Fibroblast of lung (primary cell): ENCODE data around the gene RREB1. TPM values are rescaled to one million over a fixed set of nuclear protein-coding genes. Genes with fewer than 3 reads are reported as not detected.

Experiments
- DNase-seq, 2 donors: peaks; one replicate each; pipeline versions ENCODE4 v3.0.0 to v3.0.0-alpha.2; 2010; ENCODE audit warnings: low read depth in 2 of 2
- H2AFZ ChIP-seq: 2 replicates; pipeline ENCODE4 v1.5.1; 2012; ENCODE audit warnings: low read length, control low read depth, inconsistent platforms
- H3K27ac ChIP-seq: 2 replicates; pipeline ENCODE4 v1.5.1; 2011; ENCODE audit warnings: low read length, control low read depth; ENCODE audit not compliant: insufficient read depth
- H3K27me3 ChIP-seq: 2 replicates; pipeline ENCODE4 v1.5.1; 2011; ENCODE audit warnings: mild to moderate bottlenecking, low read length; ENCODE audit not compliant: control insufficient read depth, insufficient read depth
- H3K36me3 ChIP-seq: 2 replicates; pipeline ENCODE4 v1.5.1; 2011; ENCODE audit warnings: low read length; ENCODE audit not compliant: control insufficient read depth, insufficient read depth
- H3K4me1 ChIP-seq: 2 replicates; pipeline ENCODE4 v1.5.1; 2011; ENCODE audit warnings: low read length; ENCODE audit not compliant: control insufficient read depth, insufficient read depth; ENCODE audit errors: extremely low read depth
- H3K4me2 ChIP-seq: 2 replicates; pipeline ENCODE4 v1.5.1; 2011; ENCODE audit warnings: low read length, control low read depth; ENCODE audit not compliant: insufficient read depth; ENCODE audit errors: extremely low read depth
- H3K4me3 ChIP-seq, 4 experiments: fragments of 200-600 bp in 1 of 4; sonication (generic) in 1 of 4; replicated peaks in 1 of 4; 2 replicates each; pipeline ENCODE4 v1.5.1; 2011 to 2016; ENCODE audit warnings: low read length in 4 of 4, low read depth in 3 of 4, mild to moderate bottlenecking in 3 of 4, control low read depth in 2 of 4, inconsistent platforms in 1 of 4, mixed read lengths in 1 of 4; ENCODE audit not compliant: insufficient read depth in 1 of 4; ENCODE audit errors: control extremely low read depth in 1 of 4
- H3K79me2 ChIP-seq: 2 replicates; pipeline ENCODE4 v1.5.1; 2012; ENCODE audit warnings: mild to moderate bottlenecking, low read length, inconsistent platforms; ENCODE audit not compliant: control insufficient read depth, insufficient read depth
- H3K9ac ChIP-seq: 2 replicates; pipeline ENCODE4 v1.5.1; 2011; ENCODE audit warnings: mild to moderate bottlenecking, low read length, control low read depth; ENCODE audit not compliant: insufficient read depth
- H3K9me3 ChIP-seq: 2 replicates; pipeline ENCODE4 v1.5.1; 2012; ENCODE audit warnings: low read depth, low read length; ENCODE audit not compliant: control insufficient read depth, insufficient read depth
- H4K20me1 ChIP-seq: 2 replicates; pipeline ENCODE4 v1.5.1; 2011; ENCODE audit warnings: low read length; ENCODE audit not compliant: control insufficient read depth, insufficient read depth; ENCODE audit errors: extremely low read depth
- CTCF ChIP-seq, 2 donors: IDR thresholded peaks in 1 of 2; conservative IDR thresholded peaks in 1 of 2; 1 replicate in 1 of 2; 2 replicates in 1 of 2; pipeline ENCODE4 v1.5.1; 2011 to 2012; ENCODE audit warnings: low read length in 2 of 2, control low read depth in 1 of 2, inconsistent platforms in 1 of 2, low read depth in 1 of 2, mild to moderate bottlenecking in 1 of 2
- EZH2 ChIP-seq: IDR thresholded peaks from 2 replicates; pipeline ENCODE4 v1.5.1; 2012; ENCODE audit warnings: low read length, control low read depth, mild to moderate bottlenecking; ENCODE audit errors: missing control alignments
- polyA plus RNA-seq, 2 donors: library from polyadenylated mRNA; depleted of rRNA in 1 of 2; stranded (reverse) in 1 of 2; unstranded in 1 of 2; fragments of >200 nt; gene quantifications; 2 replicates each; pipeline ENCODE4 v1.2.1, GENCODE V29; 2011 to 2012; ENCODE audit warnings: missing spikeins in 1 of 2
- total RNA-seq: library from RNA; depleted of rRNA; stranded (reverse); fragments of >200 nt; gene quantifications from 2 replicates; pipeline ENCODE4 v1.2.1, GENCODE V29; 2014

RREB1 gene
- total and polyA plus RNA-seq, 2 donors (not counting 1 experiment from before 2014, with no cell fraction given): 2.4 to 18.8 TPM

GRCh38 chr6:7242835-7243178 lies 135.0 kb downstream of the RREB1 start:
- Histone ChIP-seq H3K4me2 (no peak overlapping the region), H3K9ac (no peak overlapping the region)

GRCh38 chr6:7243179-7243981 lies 135.6 kb downstream of the RREB1 start:
- Histone ChIP-seq H3K4me1 (peaks cover 3% of the 10 kb centered on the region), H3K79me2 (peaks cover 10% of the 10 kb centered on the region), H3K27me3 (no peaks in the 10 kb centered on the region), H4K20me1 (no peaks in the 10 kb centered on the region), H3K9me3 (no peaks in the 10 kb centered on the region), H3K36me3 (peaks cover 28% of the 10 kb centered on the region), H3K9ac (no peak overlapping the region), H3K4me3 (no peak overlapping the region), H3K4me2 (no peak overlapping the region), H3K27ac (peak overlapping the region; percentile 31), H2AFZ (no peak overlapping the region)
- TF ChIP-seq EZH2: no peak
- TF ChIP-seq CTCF (conservative IDR thresholded peaks at IDR 0.05 in 1 of 2, IDR thresholded peaks at IDR 0.05 in 1 of 2; ENCODE audit: low read depth in 1 of 2, low read length in 2 of 2): peak; percentile 93 to 96
- peak; percentile 46 to 71 for DNase-seq

More at GRCh38 chr6:7242835-7243178, 135.0 kb downstream of the RREB1 start:
- H2AFZ ChIP-seq: no peak overlapping the region
- H4K20me1 ChIP-seq: no peaks in the 10 kb centered on the region
- TF ChIP-seq CTCF (conservative IDR thresholded peaks at IDR 0.05 in 1 of 2, IDR thresholded peaks at IDR 0.05 in 1 of 2; ENCODE audit: low read depth in 1 of 2, low read length in 2 of 2) (no peak), EZH2 (no peak)
- no peak for DNase-seq
- H3K9me3 ChIP-seq: no peaks in the 10 kb centered on the region
- peak overlapping the region; percentile 31 for H3K27ac ChIP-seq
- no peaks in the 10 kb centered on the region for H3K27me3 ChIP-seq
- peaks cover 3% of the 10 kb centered on the region for H3K4me1 ChIP-seq
- peaks cover 10% of the 10 kb centered on the region for H3K79me2 ChIP-seq
- no peak overlapping the region for H3K4me3 ChIP-seq
- peaks cover 24% of the 10 kb centered on the region for H3K36me3 ChIP-seq

GRCh38 chr6:7245668-7246393 lies 138.1 kb downstream of the RREB1 start:
- no peak for TF ChIP-seq EZH2
- no peak for TF ChIP-seq CTCF (conservative IDR thresholded peaks at IDR 0.05 in 1 of 2, IDR thresholded peaks at IDR 0.05 in 1 of 2; ENCODE audit: low read depth in 1 of 2, low read length in 2 of 2)
- peaks cover 4% of the 10 kb centered on the region for H3K4me1 ChIP-seq
- H3K9me3 ChIP-seq: no peaks in the 10 kb centered on the region
- peaks cover 29% of the 10 kb centered on the region for H3K36me3 ChIP-seq
- no peak overlapping the region for H3K27ac ChIP-seq
- H3K79me2 ChIP-seq: peaks cover 3% of the 10 kb centered on the region
- H3K4me2 ChIP-seq: no peak overlapping the region
- no peak for DNase-seq
- no peak overlapping the region for H3K4me3 ChIP-seq
- H3K27me3 ChIP-seq: no peaks in the 10 kb centered on the region
- H2AFZ ChIP-seq: no peak overlapping the region
- no peaks in the 10 kb centered on the region for H4K20me1 ChIP-seq
- no peak overlapping the region for H3K9ac ChIP-seq
